SH-SY5Y (cell line): ENCODE data around the gene OSBPL10.
A peak's percentile ranks its signal among the peaks of the same experiment; 100 is the strongest.

Source experiments
- GATA2 ChIP-seq: IDR thresholded peaks from 2 replicates; pipeline ENCODE4 v1.6.1; 2011; ENCODE audit warnings: mild to moderate bottlenecking, low read depth, low read length
- GATA3 ChIP-seq: IDR thresholded peaks from 2 replicates; pipeline ENCODE4 v1.6.1; 2011; ENCODE audit warnings: low read depth, mild to moderate bottlenecking, low read length, moderate library complexity

DNA sequence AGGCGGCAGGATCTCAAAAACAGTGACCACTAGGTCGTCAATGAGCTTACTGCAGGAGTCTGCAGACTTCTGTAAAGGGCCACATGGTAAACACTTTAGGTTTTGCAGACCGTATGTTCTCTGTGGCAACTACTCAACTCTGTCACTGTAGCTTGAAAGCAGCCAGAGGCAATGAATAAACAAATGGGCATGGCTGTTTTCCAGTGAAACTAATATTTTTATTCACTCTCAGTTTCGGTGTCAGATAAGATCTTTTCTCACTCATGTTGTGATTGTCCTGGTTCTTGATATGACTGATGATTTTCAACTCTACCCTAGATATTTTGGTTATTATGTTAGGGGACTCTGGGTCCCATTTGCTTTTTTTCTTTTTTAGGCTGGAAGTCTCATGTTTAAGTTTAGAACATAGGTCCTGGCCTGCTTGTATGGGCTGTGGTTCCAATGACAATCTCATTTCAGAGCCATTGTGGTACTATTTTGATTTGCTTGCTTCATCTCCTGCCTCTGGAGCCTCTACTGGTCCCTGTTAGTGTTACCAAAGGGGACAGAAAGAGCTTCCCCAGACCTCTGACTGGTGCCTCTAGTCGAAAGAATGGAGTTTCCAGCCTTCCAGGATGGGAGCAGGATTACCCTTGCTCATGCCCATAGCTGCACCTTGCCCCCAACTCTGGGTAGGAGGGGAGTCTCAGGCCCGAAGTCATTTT, 226.3 kb downstream of the OSBPL10 start:
- TF ChIP-seq GATA2 = peak; percentile 69
- TF ChIP-seq GATA3 = peak; percentile 57
